Aorta (tissue), 5 donors: ENCODE data around the gene TXNDC5. TPM values are rescaled to one million over a fixed set of nuclear protein-coding genes. Genes with fewer than 3 reads are reported as not detected.

Experiments
- ATAC-seq: fragments of 200-7000 bp; cut with Tn5 transposase; one replicate; pipeline ENCODE4 v1.9.1; 2022; ENCODE audit warnings: moderate library complexity; ENCODE audit not compliant: low FRiP score
- DNase-seq, 2 donors: peaks; one replicate each; pipeline ENCODE4 v3.0.0-alpha.2; 2020
- H3K27ac ChIP-seq, 2 donors: one replicate each; pipeline ENCODE4 v1.5.1; 2013; ENCODE audit warnings: low read length in 2 of 2, mild to moderate bottlenecking in 2 of 2, moderate library complexity in 2 of 2, control low read depth in 1 of 2, inconsistent platforms in 1 of 2, low read depth in 1 of 2
- H3K27me3 ChIP-seq, 2 donors: one replicate each; pipeline ENCODE4 v1.6.1; 2013; ENCODE audit warnings: control low read depth in 1 of 2, low read length in 1 of 2, mild to moderate bottlenecking in 1 of 2, moderate library complexity in 1 of 2; ENCODE audit not compliant: insufficient read depth in 2 of 2, control insufficient read depth in 1 of 2
- H3K36me3 ChIP-seq, 2 donors: one replicate each; pipeline ENCODE4 v1.6.1; 2013; ENCODE audit warnings: control low read depth in 1 of 2, low read length in 1 of 2, mild to moderate bottlenecking in 1 of 2; ENCODE audit not compliant: insufficient read depth in 2 of 2, control insufficient read depth in 1 of 2
- H3K4me1 ChIP-seq, 2 donors: one replicate each; pipeline ENCODE4 v1.6.1; 2013; ENCODE audit warnings: low read length in 2 of 2, control low read depth in 1 of 2, mild to moderate bottlenecking in 1 of 2, moderate library complexity in 1 of 2; ENCODE audit not compliant: insufficient read depth in 2 of 2, control insufficient read depth in 1 of 2
- H3K4me3 ChIP-seq, 2 donors: one replicate each; pipeline ENCODE4 v1.5.1; 2013; ENCODE audit warnings: low read length in 2 of 2, control low read depth in 1 of 2, mild to moderate bottlenecking in 1 of 2
- H3K9me3 ChIP-seq: one replicate; pipeline ENCODE4 v1.6.1; 2013; ENCODE audit warnings: mild to moderate bottlenecking, low read length; ENCODE audit not compliant: control insufficient read depth
- WGBS, 2 donors: extraction: QIAGEN DNeasy Blood & Tissue Kit; methylation state at CpG; one replicate each; pipeline ENCODE4 v1.1.7; 2013; 5-methylcytosine and 5-hydroxymethylcytosine counted together
- intact Hi-C, 2 donors: fragments of 100-400 bp; cut with DNase I; formaldehyde crosslinking; loops; one replicate each; pipeline versions ENCODE4 v1.14.2 to v1.15.0; 2022
- long read RNA-seq, 2 donors: library from polyadenylated mRNA; unstranded; transcript quantifications; one replicate each; pipeline ENCODE4 v2.0.0, GENCODE V29; 2020 to 2021
- polyA plus RNA-seq, 2 donors: library from polyadenylated mRNA; stranded (reverse); fragments of 200-250 nt; gene quantifications; one replicate each; pipeline ENCODE4 v1.2.3, GENCODE V29; 2013
- total RNA-seq, 2 donors: library from RNA; stranded (reverse); fragmentation: NEBNext Ultra II Directional; extraction: Animal tissue kit (Norgen Biotek cat#: 25700); gene quantifications; one replicate each; pipeline ENCODE4 v1.2.1, GENCODE V29; 2021
- donor health status: healthy with polysubstance abuse.
- donor health status: Bipolar disorder and iron deficiency.
- donor health status: DM: no; HTN: no; CAD: no.
- donor health status: DM: no; HTN: no; CAD: no.
- donor health status: DM: yes; HTN: yes; CAD: no.

The TXNDC5 gene
- 10 to 100 TPM; 94.7 to 96.7 TPM for total RNA-seq
- polyA plus RNA-seq: 10 to 100 TPM; 62.5 to 94.0 TPM
- long read RNA-seq, donor 1, partial matches to known transcripts: 0 of 20 reads
- long read RNA-seq, donor 1, other reads (novel, unspliced or antisense): 12 of 20 reads
- long read RNA-seq, donor 2, transcript TXNDC5-201 (10 exons, 2,964 nt): major isoform, 97 of 115 reads
- long read RNA-seq, donor 2, partial matches to known transcripts: 1 of 115 reads
- long read RNA-seq, donor 2, other reads (novel, unspliced or antisense): 13 of 115 reads

DNA sequence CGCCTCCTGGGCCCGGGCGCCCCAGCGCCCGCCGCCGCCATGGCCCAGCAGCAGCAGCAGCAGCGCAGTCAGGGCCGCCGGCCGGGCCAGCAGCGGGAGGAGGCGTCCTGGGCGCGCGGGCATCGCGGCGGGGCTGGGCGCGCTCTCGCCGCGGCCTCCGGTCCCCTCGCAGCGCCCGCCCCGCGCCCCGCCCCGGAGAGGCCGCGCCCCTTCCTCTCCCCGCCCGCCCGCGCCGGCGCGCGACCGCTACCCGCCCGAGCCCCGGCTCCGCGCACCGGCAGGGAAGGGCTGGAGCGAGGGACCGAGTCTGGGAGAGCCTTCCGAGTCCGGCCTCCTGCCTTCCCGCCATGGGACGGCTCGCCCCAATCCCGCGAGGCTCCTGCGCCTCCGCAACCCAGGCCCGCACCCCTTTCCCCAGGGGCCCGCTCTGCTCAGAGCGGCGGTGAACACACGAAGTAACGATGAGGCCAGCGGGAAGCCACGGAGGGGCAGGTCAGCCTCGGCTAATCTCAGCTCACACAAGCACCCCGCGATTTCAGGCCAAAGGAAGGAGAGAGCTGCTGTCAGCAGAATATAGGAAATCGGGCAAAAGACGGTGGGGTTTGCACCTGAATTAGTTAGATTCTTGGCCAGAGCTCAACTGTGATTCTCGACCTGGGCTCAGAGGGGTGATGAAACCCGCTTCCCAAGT, at the start of gene TXNDC5:
Gene TXNDC5, minus strand, starts transcription at position 135 of the 691 bp plus-strand sequence. Its CDS starts 12 bp downstream, at position 123.
- peak; percentile 86 to 94 for DNase-seq
- Histone ChIP-seq H3K27ac (peak within 1 kb of the TSS in 1 of 2 donors; percentile 7), H3K9me3 (no peaks in the 10 kb centered on the region), H3K4me3 (peak within 1 kb of the TSS; percentile 61 to 92), H3K27me3 (no peaks in the 10 kb centered on the region), H3K36me3 (no peaks in the 10 kb centered on the region), H3K4me1 (no peaks in the 10 kb centered on the region)
- 3 to 6% methylated on average over 23 to 75 of the region's 75 CpGs for WGBS, 2 donors
- intact Hi-C loops: loop anchor here in 1 of 2 donors (5.0 to 10.0 kb wide), 3 partner anchors 82 to 186 kb away; partner anchors contain the start of gene BMP6
- ATAC-seq: peak; percentile 88

DNA sequence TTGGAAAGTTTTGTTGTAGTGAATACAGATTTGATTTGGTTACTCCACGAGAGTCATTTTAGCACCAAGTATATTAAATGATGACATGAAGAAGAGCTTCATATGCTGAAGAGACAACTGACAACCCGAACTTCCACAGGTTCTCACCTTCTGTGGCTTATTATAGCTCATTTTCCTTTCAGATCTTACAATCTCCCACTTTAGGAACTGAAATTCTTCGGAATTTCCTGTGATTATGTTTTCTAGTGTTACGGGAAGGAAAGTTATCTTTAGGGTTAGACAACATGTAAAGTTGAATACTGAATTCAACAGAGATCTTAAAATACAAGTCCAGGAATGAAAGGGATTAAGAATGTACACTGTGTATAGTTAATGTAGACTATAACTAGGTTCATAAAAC, 49.6 kb upstream of the TXNDC5 start:
- WGBS, 2 donors: 53 to 67% methylated on average over 4 of the region's 4 CpGs

DNA sequence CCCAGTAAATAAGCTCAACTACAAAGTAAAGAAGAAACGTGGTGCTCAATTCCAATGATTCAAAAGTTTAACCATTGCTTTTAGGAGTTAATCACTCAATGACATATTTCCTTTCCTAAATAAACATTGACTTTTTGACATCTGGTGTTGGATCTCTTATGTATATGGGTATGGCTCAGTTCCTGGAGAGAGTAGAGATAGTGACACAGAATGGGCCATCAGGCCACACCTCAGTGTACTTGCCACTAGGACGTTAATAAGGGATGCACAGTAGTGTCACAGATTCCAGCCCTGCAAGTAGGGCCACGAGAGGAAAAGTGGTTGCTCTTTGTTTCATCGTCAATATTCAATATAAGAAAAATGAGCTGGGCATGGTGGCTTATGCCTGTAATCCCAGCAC, 48.9 kb upstream of the TXNDC5 start:
- H3K27me3 ChIP-seq: no peaks in the 10 kb centered on the region
- H3K4me1 ChIP-seq: no peaks in the 10 kb centered on the region
- H3K36me3 ChIP-seq: no peaks in the 10 kb centered on the region
- H3K27ac ChIP-seq: no peak overlapping the region
- ATAC-seq (no peak), DNase-seq (no peak)
- no peak overlapping the region for H3K4me3 ChIP-seq
- intact Hi-C loops: no loop called here
- H3K9me3 ChIP-seq: no peaks in the 10 kb centered on the region
- WGBS, 2 donors: 68 to 76% methylated on average over 4 of the region's 4 CpGs

More for the DNA sequence above, 49.6 kb upstream of the TXNDC5 start:
- H3K9me3 ChIP-seq: no peaks in the 10 kb centered on the region
- intact Hi-C loops: no loop called here
- DNase-seq: no peak
- no peak for ATAC-seq
- H3K4me1 ChIP-seq: no peaks in the 10 kb centered on the region
- H3K36me3 ChIP-seq: no peaks in the 10 kb centered on the region
- H3K27me3 ChIP-seq: no peaks in the 10 kb centered on the region
- H3K4me3 ChIP-seq: no peak overlapping the region
- H3K27ac ChIP-seq: no peak overlapping the region

DNA sequence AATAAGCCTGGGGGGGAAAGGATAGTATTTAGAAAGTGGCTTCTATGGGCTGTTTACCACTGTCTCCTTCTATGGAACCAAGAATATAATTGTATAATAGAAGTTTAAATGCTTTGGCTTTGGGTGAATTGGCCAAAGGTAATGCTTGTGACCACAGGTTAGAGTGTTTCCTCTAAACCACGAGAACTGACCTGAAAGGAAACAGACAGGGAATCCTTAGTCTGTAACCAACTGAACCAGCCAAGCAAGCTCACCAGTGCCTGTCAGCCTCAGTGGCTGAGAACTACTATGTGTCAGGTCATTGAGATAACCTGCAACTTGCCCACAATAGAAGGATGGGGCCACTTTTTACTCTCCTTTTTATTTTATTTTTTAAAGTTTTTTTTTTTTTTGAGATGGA, 47.9 kb upstream of the TXNDC5 start:
- intact Hi-C loops: no loop called here
- no peaks in the 10 kb centered on the region for H3K27me3 ChIP-seq
- DNase-seq (no peak), ATAC-seq (no peak)
- H3K4me3 ChIP-seq: no peak overlapping the region
- 84 to 86% methylated on average over 1 of the region's 1 CpG for WGBS, 2 donors
- no peak overlapping the region for H3K27ac ChIP-seq
- no peaks in the 10 kb centered on the region for H3K9me3 ChIP-seq
- H3K36me3 ChIP-seq: no peaks in the 10 kb centered on the region
- no peaks in the 10 kb centered on the region for H3K4me1 ChIP-seq

DNA sequence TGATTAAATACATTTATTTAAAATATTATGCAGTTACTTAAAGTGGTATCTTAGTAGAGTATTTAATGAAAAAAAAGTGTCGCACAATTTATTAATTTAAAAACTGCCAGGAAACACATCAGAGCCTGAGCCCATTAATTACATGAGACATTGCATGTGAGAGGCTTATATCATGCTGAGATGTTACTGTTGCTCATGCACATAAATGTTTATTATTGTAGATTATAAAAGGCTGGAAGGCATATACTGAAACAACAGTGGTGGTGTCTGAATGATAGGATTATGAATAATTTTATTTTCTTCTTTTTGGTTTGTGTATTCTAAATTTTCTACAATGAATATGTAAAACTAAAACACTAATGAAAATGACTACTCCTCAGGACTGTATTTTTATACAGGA, 45.7 kb upstream of the TXNDC5 start:
- no peaks in the 10 kb centered on the region for H3K36me3 ChIP-seq
- H3K4me3 ChIP-seq: no peak overlapping the region
- H3K9me3 ChIP-seq: no peaks in the 10 kb centered on the region
- H3K27ac ChIP-seq: no peak overlapping the region
- ATAC-seq (no peak), DNase-seq (no peak)
- intact Hi-C loops: no loop called here
- no peaks in the 10 kb centered on the region for H3K27me3 ChIP-seq
- H3K4me1 ChIP-seq: no peaks in the 10 kb centered on the region
- WGBS, 2 donors: 94 to 95% methylated on average over 1 of the region's 1 CpG

DNA sequence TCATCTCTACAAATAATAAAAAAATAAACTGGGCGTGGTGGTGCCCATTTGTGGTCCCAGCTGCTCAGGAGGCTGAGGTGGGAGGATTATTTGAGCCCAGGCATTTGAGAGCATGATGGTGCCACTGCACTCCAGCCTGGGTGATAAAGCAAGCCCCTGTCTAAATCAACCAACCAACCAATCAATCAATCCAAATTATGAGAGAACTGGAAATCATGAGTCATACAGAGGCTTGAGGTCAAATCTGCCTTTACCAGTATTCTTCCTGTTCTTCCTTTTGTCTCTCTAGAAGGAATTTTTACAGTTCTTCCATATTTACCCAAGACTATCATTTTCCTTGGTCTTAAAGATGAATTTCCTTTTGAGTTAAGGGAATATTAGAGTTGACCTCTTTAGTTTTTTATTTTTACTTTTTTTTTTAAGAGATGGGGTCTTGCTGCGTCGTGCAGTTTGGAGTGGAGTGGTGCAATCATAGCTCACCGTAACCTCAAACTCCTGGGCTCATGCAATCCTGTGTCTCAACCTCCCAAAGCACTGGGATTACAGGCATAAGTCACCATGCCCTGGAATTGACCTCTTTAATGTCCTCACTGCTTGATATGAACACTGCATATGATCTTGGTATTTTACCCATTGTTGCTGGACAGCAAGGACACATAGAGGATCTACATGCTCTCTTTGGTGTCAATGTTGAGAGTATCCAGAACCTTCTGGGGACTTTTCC, 44.1 kb upstream of the TXNDC5 start:
- 92 to 94% methylated on average over 4 of the region's 4 CpGs for WGBS, 2 donors
- ATAC-seq (no peak), DNase-seq (no peak)
- no peaks in the 10 kb centered on the region for H3K4me1 ChIP-seq
- H3K27ac ChIP-seq: no peak overlapping the region
- no peaks in the 10 kb centered on the region for H3K9me3 ChIP-seq
- no peak overlapping the region for H3K4me3 ChIP-seq
- intact Hi-C loops: no loop called here
- H3K27me3 ChIP-seq: no peaks in the 10 kb centered on the region
- H3K36me3 ChIP-seq: no peaks in the 10 kb centered on the region

DNA sequence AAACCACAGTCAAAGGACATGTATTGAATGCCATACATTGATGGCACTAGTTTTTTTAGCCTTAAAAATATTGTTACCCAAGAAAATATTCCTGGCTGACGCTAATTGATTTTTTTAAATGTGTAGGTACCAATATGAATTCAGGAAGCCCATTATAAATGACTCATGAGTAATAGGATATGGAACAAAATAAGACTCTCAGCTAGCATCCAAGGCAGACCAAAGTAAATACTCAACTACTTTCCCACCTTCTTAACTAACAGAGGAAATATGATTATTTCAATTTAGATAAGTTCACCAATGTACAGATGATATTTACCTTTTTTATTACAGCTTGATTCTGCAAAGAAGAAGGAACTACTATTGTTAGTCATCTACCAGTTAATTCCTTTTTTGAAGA, 43.2 kb upstream of the TXNDC5 start:
- Histone ChIP-seq H3K4me1 (no peaks in the 10 kb centered on the region), H3K9me3 (peaks cover 1% of the 10 kb centered on the region), H3K27me3 (no peaks in the 10 kb centered on the region), H3K36me3 (no peaks in the 10 kb centered on the region), H3K4me3 (no peak overlapping the region), H3K27ac (no peak overlapping the region)
- no peak for ATAC-seq
- 62 to 72% methylated on average over 1 of the region's 1 CpG for WGBS, 2 donors
- no peak for DNase-seq
- intact Hi-C loops: no loop called here

DNA sequence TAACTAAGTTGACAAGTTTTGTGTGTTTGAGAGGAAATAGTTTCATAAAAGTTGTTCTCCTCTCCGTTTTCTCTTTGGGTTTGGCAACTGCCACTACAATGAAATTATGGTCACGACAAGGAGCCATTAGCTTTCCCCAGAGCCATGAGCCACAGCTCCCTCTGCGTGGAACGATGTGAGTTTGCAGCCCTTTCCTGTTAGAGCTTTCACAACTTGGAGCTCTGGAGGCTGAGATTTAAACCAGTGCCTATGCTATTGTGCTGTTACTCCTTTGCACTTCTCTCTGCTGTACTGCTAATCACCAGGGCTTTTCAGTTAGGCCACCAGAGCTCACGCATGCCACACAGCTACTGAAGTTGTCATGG, 29.3 kb upstream of the TXNDC5 start:
- Histone ChIP-seq H3K27me3 (no peaks in the 10 kb centered on the region), H3K9me3 (no peaks in the 10 kb centered on the region), H3K4me1 (no peaks in the 10 kb centered on the region), H3K36me3 (no peaks in the 10 kb centered on the region), H3K27ac (no peak overlapping the region), H3K4me3 (no peak overlapping the region)
- no peak for ATAC-seq
- intact Hi-C loops: no loop called here
- WGBS, 2 donors: 21 to 28% methylated on average over 5 of the region's 5 CpGs
- DNase-seq: no peak
